WTC11 (cell line): ENCODE results near the gene TAF4. TPM values are rescaled to one million over a fixed set of nuclear protein-coding genes. Genes with fewer than 3 reads are reported as not detected.

Source experiments
- ATAC-seq: fragments of 200-7000 bp; cut with Tn5 transposase; 2 replicates; pipeline ENCODE4 v1.10.0; 2021; ENCODE audit warnings: mild to moderate bottlenecking, moderate library complexity
- CTCF ChIA-PET: fragments of 300-600 bp; sonication (Branson Sonifier 250); formaldehyde crosslinking; loops from one replicate; lab custom pipeline; 2021; ENCODE audit warnings: antibody characterized with exemption; lab: Charles Lee
- POLR2A ChIA-PET: fragments of 350-600 bp; sonication (Branson Sonifier 250); formaldehyde crosslinking; loops from one replicate; lab custom pipeline; 2021; ENCODE audit warnings: antibody characterized with exemption; lab: Charles Lee
- DNase-seq: peaks from one replicate; pipeline ENCODE4 v3.0.0; 2021; ENCODE audit warnings: low spot score
- H3K27ac Mint-ChIP-seq: 2 replicates; pipeline ENCODE4 v1.8.0; 2021; ENCODE audit warnings: mixed read lengths
- H3K27me3 Mint-ChIP-seq: 2 replicates; pipeline ENCODE4 v1.8.0; 2021; ENCODE audit warnings: low read depth, mild to moderate bottlenecking, moderate library complexity, mixed read lengths
- H3K36me3 Mint-ChIP-seq: 2 replicates; pipeline ENCODE4 v1.8.0; 2021; ENCODE audit warnings: mixed read lengths
- H3K4me1 Mint-ChIP-seq: 2 replicates; pipeline ENCODE4 v1.8.0; 2022; ENCODE audit warnings: mixed read lengths
- H3K4me3 Mint-ChIP-seq: 2 replicates; pipeline ENCODE4 v1.8.0; 2021; ENCODE audit warnings: mild to moderate bottlenecking, moderate library complexity, mixed read lengths
- H3K9me3 Mint-ChIP-seq: 2 replicates; pipeline ENCODE4 v1.8.0; 2021; ENCODE audit warnings: mixed read lengths
- AFF4 ChIP-seq: sonication (generic); formaldehyde crosslinking; IDR thresholded peaks from 2 replicates; pipeline ENCODE4 v1.8.1; 2023; ENCODE audit warnings: mild to moderate bottlenecking, missing genetic modification reagents, borderline replicate concordance
- ATF1 ChIP-seq: sonication (generic); formaldehyde crosslinking; IDR thresholded peaks from 2 replicates; pipeline ENCODE4 v1.8.1; 2023; ENCODE audit warnings: mild to moderate bottlenecking, moderate library complexity, missing genetic modification reagents
- E2F1 ChIP-seq: sonication (generic); formaldehyde crosslinking; IDR thresholded peaks from 2 replicates; pipeline ENCODE4 v1.8.0; 2022; ENCODE audit warnings: mild to moderate bottlenecking, missing genetic modification reagents
- E2F5 ChIP-seq: sonication (generic); formaldehyde crosslinking; IDR thresholded peaks from 2 replicates; pipeline ENCODE4 v1.8.1; 2022; ENCODE audit warnings: mild to moderate bottlenecking, moderate library complexity, missing genetic modification reagents
- ETV6 ChIP-seq: sonication (generic); formaldehyde crosslinking; IDR thresholded peaks from 2 replicates; pipeline ENCODE4 v1.8.1; 2022; ENCODE audit warnings: mild to moderate bottlenecking, missing genetic modification reagents
- FOXK1 ChIP-seq: sonication (generic); formaldehyde crosslinking; IDR thresholded peaks from 2 replicates; pipeline ENCODE4 v1.8.0; 2022; ENCODE audit warnings: mild to moderate bottlenecking, moderate library complexity, missing genetic modification reagents
- GABPB1 ChIP-seq: sonication (generic); formaldehyde crosslinking; IDR thresholded peaks from 2 replicates; pipeline ENCODE4 v1.8.1; 2023; ENCODE audit warnings: mild to moderate bottlenecking, missing genetic modification reagents
- GRHL2 ChIP-seq: fragments of 250-450 bp; sonication (Bioruptor Pico); IDR thresholded peaks from 2 replicates; pipeline ENCODE4 v1.8.0; 2022; ENCODE audit warnings: mild to moderate bottlenecking, moderate library complexity; ENCODE audit not compliant: insufficient replicate concordance, severe bottlenecking
- IRF1 ChIP-seq: sonication (generic); formaldehyde crosslinking; IDR thresholded peaks from 2 replicates; pipeline ENCODE4 v1.8.0; 2023; ENCODE audit warnings: missing genetic modification reagents
- PREB ChIP-seq: sonication (generic); formaldehyde crosslinking; IDR thresholded peaks from 2 replicates; pipeline ENCODE4 v1.8.1; 2022; ENCODE audit warnings: mild to moderate bottlenecking, missing genetic modification reagents, moderate library complexity, borderline replicate concordance
- STAT6 ChIP-seq: sonication (generic); formaldehyde crosslinking; conservative IDR thresholded peaks from 2 replicates; pipeline ENCODE4 v1.8.1; 2023; ENCODE audit warnings: mild to moderate bottlenecking, low read depth, missing genetic modification reagents, moderate library complexity
- TCF7 ChIP-seq: sonication (generic); formaldehyde crosslinking; IDR thresholded peaks from 2 replicates; pipeline ENCODE4 v1.8.0; 2022; ENCODE audit warnings: mild to moderate bottlenecking, low read depth, missing genetic modification reagents, moderate library complexity
- TP53 ChIP-seq: sonication (generic); formaldehyde crosslinking; IDR thresholded peaks from 2 replicates; pipeline ENCODE4 v1.8.1; 2023; ENCODE audit warnings: mild to moderate bottlenecking, missing genetic modification reagents
- USF1 ChIP-seq: sonication (generic); formaldehyde crosslinking; IDR thresholded peaks from 2 replicates; pipeline ENCODE4 v1.8.0; 2022; ENCODE audit warnings: mild to moderate bottlenecking, missing genetic modification reagents
- ZNF219 ChIP-seq: sonication (generic); formaldehyde crosslinking; IDR thresholded peaks from 2 replicates; pipeline ENCODE4 v1.8.0; 2023; ENCODE audit warnings: missing genetic modification reagents, mild to moderate bottlenecking, borderline replicate concordance
- ZNF281 ChIP-seq: sonication (generic); formaldehyde crosslinking; IDR thresholded peaks from 2 replicates; pipeline ENCODE4 v1.8.0; 2023; ENCODE audit warnings: mild to moderate bottlenecking, missing genetic modification reagents
- ZSCAN18 ChIP-seq: fragments of 250-450 bp; sonication (Bioruptor Pico); IDR thresholded peaks from 2 replicates; pipeline ENCODE4 v2.1.2; 2022; ENCODE audit warnings: mild to moderate bottlenecking, moderate library complexity
- total RNA-seq: library from RNA; stranded (reverse); gene quantifications from 3 replicates; pipeline ENCODE4 v1.2.3, GENCODE V29; 2021

Gene TAF4
- total RNA-seq, 1 experiment from 2014 or later, result 34.4 TPM

GRCh38 chr20:62096421-62097380, 31.0 kb upstream of the TAF4 start (continued):
- TF ChIP-seq E2F5 (no peak), ATF1 (CRISPR knock-in tag) (no peak), ETV6 (CRISPR knock-in tag) (no peak), ZSCAN18 (no peak), ZNF219 (CRISPR knock-in tag) (no peak), PREB (CRISPR knock-in tag) (no peak), FOXK1 (CRISPR knock-in tag) (no peak), TCF7 (no peak), E2F1 (CRISPR knock-in tag) (no peak), GABPB1 (CRISPR knock-in tag) (no peak), GRHL2 (CRISPR knock-in tag) (no peak), ZNF281 (no peak)

GRCh38 chr20:62089393-62089792, 23.7 kb upstream of the TAF4 start:
- Mint-ChIP-seq H3K27me3 (no peaks in the 10 kb centered on the region; the same call in 1 of the 2 replicates), H3K36me3 (no peaks in the 10 kb centered on the region), H3K27ac (no peak overlapping the region), H3K4me3 (no peak overlapping the region), H3K4me1 (no peaks in the 10 kb centered on the region), H3K9me3 (no peaks in the 10 kb centered on the region)
- ATAC-seq (no peak), DNase-seq (no peak)
- ChIA-PET POLR2A (no interaction called here), CTCF (no interaction called here)
- TF ChIP-seq ZNF219 (CRISPR knock-in tag) (no peak), AFF4 (CRISPR knock-in tag) (no peak), STAT6 (CRISPR knock-in tag) (no peak), USF1 (CRISPR knock-in tag) (no peak), TP53 (CRISPR knock-in tag) (no peak), IRF1 (CRISPR knock-in tag) (no peak)
